IMR-90 (cell line): Measurements from ENCODE around the gene PUDP. TPM values are rescaled to one million over a fixed set of nuclear protein-coding genes. Genes with fewer than 3 reads are reported as not detected.

ENCODE experiments used
- ATAC-seq: fragments of 200-7000 bp; cut with Tn5 transposase; 2 replicates; pipeline ENCODE4 v1.9.1; 2020; ENCODE audit warnings: low read depth, mild to moderate bottlenecking, moderate library complexity
- BruUV-seq: library from RNA; stranded (reverse); fragments of 400-500 nt; replicated peaks from 2 replicates; lab custom pipeline; 2021; lab: Mats Ljungman, UMichigan
- CTCF ChIA-PET: fragments of 300-600 bp; formaldehyde crosslinking; extraction: SDS; loops from one replicate; lab custom pipeline; 2021; ENCODE audit warnings: antibody characterized with exemption; lab: Yijun Ruan, JAX
- POLR2A ChIA-PET: fragments of 300-600 bp; sonication (Branson Sonifier 250); formaldehyde crosslinking; loops from one replicate; lab custom pipeline; 2022; ENCODE audit warnings: antibody characterized with exemption; ENCODE audit not compliant: unreplicated experiment; lab: Charles Lee
- DNase-seq: peaks from one replicate; pipeline ENCODE4 v3.0.0; 2013
- H2AFZ ChIP-seq: replicated peaks from 2 replicates; pipeline ENCODE3; 2013; ENCODE audit warnings: low read length, mild to moderate bottlenecking; ENCODE audit not compliant: poor library complexity
- H2AK5ac ChIP-seq: 2 replicates; pipeline ENCODE4 v1.6.1; 2013; ENCODE audit warnings: low read depth, low read length, inconsistent platforms
- H2AK9ac ChIP-seq: replicated peaks from 2 replicates; pipeline ENCODE3; 2013; ENCODE audit warnings: mild to moderate bottlenecking, low read depth, low read length, moderate library complexity; ENCODE audit not compliant: poor library complexity
- H2BK120ac ChIP-seq: 2 replicates; pipeline ENCODE4 v1.6.1; 2013; ENCODE audit warnings: low read depth, low read length, inconsistent platforms
- H2BK15ac ChIP-seq: 3 replicates; pipeline ENCODE4 v1.6.1; 2013; ENCODE audit warnings: low read depth, low read length, inconsistent platforms
- H2BK20ac ChIP-seq: 2 replicates; pipeline ENCODE4 v1.6.1; 2013; ENCODE audit warnings: low read depth, mild to moderate bottlenecking, inconsistent platforms, low read length, moderate library complexity
- H2BK5ac ChIP-seq: 2 replicates; pipeline ENCODE4 v1.6.1; 2013; ENCODE audit warnings: mild to moderate bottlenecking, low read depth, low read length, inconsistent platforms; ENCODE audit not compliant: poor library complexity, severe bottlenecking
- H3K14ac ChIP-seq: replicated peaks from 2 replicates; pipeline ENCODE4 v1.6.1; 2013; ENCODE audit warnings: low read depth, low read length, inconsistent platforms
- H3K18ac ChIP-seq: 2 replicates; pipeline ENCODE4 v1.6.1; 2013; ENCODE audit warnings: low read depth, low read length, control low read depth
- H3K23ac ChIP-seq: 2 replicates; pipeline ENCODE4 v1.6.1; 2013; ENCODE audit warnings: low read depth, low read length, inconsistent platforms
- H3K27ac ChIP-seq: 2 replicates; pipeline ENCODE4 v1.5.1; 2013; ENCODE audit warnings: mild to moderate bottlenecking, control low read depth, low read length; ENCODE audit not compliant: insufficient read depth
- H3K27me3 ChIP-seq: 2 replicates; pipeline ENCODE4 v1.6.1; 2013; ENCODE audit warnings: low read length; ENCODE audit not compliant: control insufficient read depth, insufficient read depth
- H3K36me3 ChIP-seq: 2 replicates; pipeline ENCODE4 v1.6.1; 2013; ENCODE audit warnings: low read length, mixed read lengths; ENCODE audit not compliant: control insufficient read depth, insufficient read depth
- H3K4ac ChIP-seq: 2 replicates; pipeline ENCODE4 v1.6.1; 2013; ENCODE audit warnings: low read depth, low read length, inconsistent platforms
- H3K4me1 ChIP-seq: 2 replicates; pipeline ENCODE4 v1.6.1; 2013; ENCODE audit warnings: low read length, mixed read lengths; ENCODE audit not compliant: control insufficient read depth, insufficient read depth
- H3K4me2 ChIP-seq: 2 replicates; pipeline ENCODE4 v1.6.1; 2013; ENCODE audit warnings: low read depth, mild to moderate bottlenecking, control low read depth, low read length, moderate library complexity
- H3K4me3 ChIP-seq: 2 replicates; pipeline ENCODE4 v1.5.1; 2013; ENCODE audit warnings: low read depth, mild to moderate bottlenecking, control low read depth, low read length, moderate library complexity; ENCODE audit not compliant: insufficient read depth
- H3K56ac ChIP-seq: 2 replicates; pipeline ENCODE4 v1.6.1; 2013; ENCODE audit warnings: low read length, inconsistent platforms; ENCODE audit not compliant: insufficient read depth; ENCODE audit errors: extremely low read depth
- H3K79me1 ChIP-seq, 2 experiments: 2 replicates each; pipeline ENCODE4 v1.6.1; 2013; ENCODE audit warnings: low read length in 2 of 2, inconsistent platforms in 1 of 2, low read depth in 1 of 2
- H3K9ac ChIP-seq: 2 replicates; pipeline ENCODE4 v1.6.1; 2013; ENCODE audit warnings: low read depth, low read length, control low read depth
- H3K9me1 ChIP-seq: 2 replicates; pipeline ENCODE4 v1.6.1; 2013; ENCODE audit warnings: low read length, inconsistent platforms; ENCODE audit not compliant: insufficient read depth
- H3K9me3 ChIP-seq: 2 replicates; pipeline ENCODE4 v1.6.1; 2013; ENCODE audit warnings: low read length; ENCODE audit not compliant: control insufficient read depth, insufficient read depth
- H4K20me1 ChIP-seq: 2 replicates; pipeline ENCODE4 v1.6.1; 2013; ENCODE audit warnings: low read length, inconsistent platforms; ENCODE audit not compliant: insufficient read depth
- H4K5ac ChIP-seq: 2 replicates; pipeline ENCODE4 v1.6.1; 2013; ENCODE audit warnings: mild to moderate bottlenecking, low read depth, low read length, control low read depth
- H4K8ac ChIP-seq, 2 experiments: 2 replicates each; pipeline ENCODE4 v1.6.1; 2013; ENCODE audit warnings: low read depth in 2 of 2, low read length in 2 of 2, control low read depth in 1 of 2, inconsistent platforms in 1 of 2
- H4K91ac ChIP-seq: 2 replicates; pipeline ENCODE4 v1.6.1; 2013; ENCODE audit warnings: low read depth, low read length, inconsistent platforms; ENCODE audit not compliant: insufficient read depth
- CEBPB ChIP-seq: IDR thresholded peaks from 2 replicates; pipeline ENCODE4 v1.6.1; 2012; ENCODE audit warnings: low read depth, low read length, improper control_type of control experiment
- CHD1 ChIP-seq: IDR thresholded peaks from 2 replicates; pipeline ENCODE4 v1.6.1; 2012; ENCODE audit warnings: low read depth, low read length, improper control_type of control experiment
- FOS ChIP-seq: fragments of 150-350 bp; IDR thresholded peaks from 2 replicates; pipeline ENCODE4 v1.6.1; 2016; ENCODE audit warnings: low read depth, low read length
- MAFK ChIP-seq: IDR thresholded peaks from 2 replicates; pipeline ENCODE4 v1.6.1; 2012; ENCODE audit warnings: low read depth, low read length, improper control_type of control experiment
- MAZ ChIP-seq: IDR thresholded peaks from 2 replicates; pipeline ENCODE4 v1.6.1; 2012; ENCODE audit warnings: low read depth, mild to moderate bottlenecking, low read length, improper control_type of control experiment, moderate library complexity, borderline replicate concordance
- MXI1 ChIP-seq: IDR thresholded peaks from 2 replicates; pipeline ENCODE4 v1.6.1; 2012; ENCODE audit warnings: low read depth, mild to moderate bottlenecking, low read length, moderate library complexity, borderline replicate concordance
- NFE2L2 ChIP-seq: fragments of 150-350 bp; IDR thresholded peaks from 2 replicates; pipeline ENCODE4 v1.6.1; 2016; ENCODE audit warnings: low read depth, mild to moderate bottlenecking, low read length
- POLR2A ChIP-seq: IDR thresholded peaks from 2 replicates; pipeline ENCODE4 v1.6.1; 2012; ENCODE audit warnings: mild to moderate bottlenecking, low read depth, low read length
- RAD21 ChIP-seq: IDR thresholded peaks from 2 replicates; pipeline ENCODE4 v1.6.1; 2012; ENCODE audit warnings: low read length, improper control_type of control experiment
- RCOR1 ChIP-seq: IDR thresholded peaks from 2 replicates; pipeline ENCODE4 v1.6.1; 2012; ENCODE audit warnings: mild to moderate bottlenecking, low read length, improper control_type of control experiment; ENCODE audit not compliant: insufficient replicate concordance
- SMC3 ChIP-seq: fragments of 150-350 bp; IDR thresholded peaks from 2 replicates; pipeline ENCODE4 v1.6.1; 2016; ENCODE audit warnings: low read depth, mild to moderate bottlenecking, antibody characterized with exemption, low read length, moderate library complexity
- USF2 ChIP-seq: fragments of 150-350 bp; IDR thresholded peaks from 2 replicates; pipeline ENCODE4 v1.6.1; 2017; ENCODE audit warnings: mild to moderate bottlenecking, antibody characterized with exemption, low read length, low read depth
- WGBS, 2 experiments: methylation state at CpG; one replicate each; pipeline versions ENCODE4 v1.1.5 to v1.1.7; 2013; ENCODE audit warnings: missing lambda C conversion rate in 2 of 2; ENCODE audit not compliant: insufficient read length in 1 of 2; ENCODE audit errors: extremely low coverage in 2 of 2; 5-methylcytosine and 5-hydroxymethylcytosine counted together
- dilution Hi-C: fragments of 300-500 bp; cut with HindIII; formaldehyde crosslinking; loops from one replicate; pipeline ENCODE4 v1.14.3; 2018; ENCODE audit warnings: low sequenced_read_pairs; ENCODE audit not compliant: unreplicated experiment
- in situ Hi-C: fragments of 300-500 bp; cut with MboI; formaldehyde crosslinking; loops from 3 replicates; pipeline ENCODE4 v1.14.3; 2019; ENCODE audit warnings: low sequenced_read_pairs, inconsistent platforms, mixed read lengths
- intact Hi-C: fragments of 100-400 bp; cut with micrococcal nuclease; formaldehyde crosslinking; loops from 2 replicates; pipeline ENCODE4 v1.10.0; 2022
- polyA plus RNA-seq, 3 experiments: library from polyadenylated mRNA; depleted of rRNA; stranded (reverse); fragments of >200 nt; gene quantifications; 2 replicates each; pipeline ENCODE4 v1.2.3, GENCODE V29; 2012; ENCODE audit warnings: low replicate concordance in 1 of 3
- total RNA-seq: library from RNA; depleted of rRNA; stranded (reverse); fragments of >200 nt; gene quantifications from 2 replicates; pipeline ENCODE4 v1.2.3, GENCODE V29; 2012
- TF ChIP-seq, protein P1 (sequence below): fragments of 150-350 bp; IDR thresholded peaks from 2 replicates; pipeline ENCODE4 v1.6.1; 2016; ENCODE audit warnings: low read depth, mild to moderate bottlenecking, low read length, moderate library complexity, borderline replicate concordance
- TF ChIP-seq, protein P2 (sequence below): conservative IDR thresholded peaks from 2 replicates; pipeline ENCODE4 v1.5.1; 2012; ENCODE audit warnings: mild to moderate bottlenecking, low read depth, low read length, improper control_type of control experiment

The PUDP gene
- total and polyA plus RNA-seq, 2 of the 4 experiments (the other 2 are of a cell fraction) = 22.2 to 28.6 TPM

- no TSS peak for BruUV-seq
- in situ Hi-C loops = no loop called here
- no peak overlapping the region for H4K5ac ChIP-seq
- WGBS, 2 experiments = 85% methylated on average over 2 of the region's 11 CpGs; no CpG with 5 or more reads in 1 of the 2 experiments
- no peak overlapping the region for H2AFZ ChIP-seq
- intact Hi-C loops = no loop called here
- no peak overlapping the region for H3K14ac ChIP-seq
- H3K4me1 ChIP-seq = no peaks in the 10 kb centered on the region
- no peak for TF ChIP-seq MXI1
- TF ChIP-seq, protein P1, sequence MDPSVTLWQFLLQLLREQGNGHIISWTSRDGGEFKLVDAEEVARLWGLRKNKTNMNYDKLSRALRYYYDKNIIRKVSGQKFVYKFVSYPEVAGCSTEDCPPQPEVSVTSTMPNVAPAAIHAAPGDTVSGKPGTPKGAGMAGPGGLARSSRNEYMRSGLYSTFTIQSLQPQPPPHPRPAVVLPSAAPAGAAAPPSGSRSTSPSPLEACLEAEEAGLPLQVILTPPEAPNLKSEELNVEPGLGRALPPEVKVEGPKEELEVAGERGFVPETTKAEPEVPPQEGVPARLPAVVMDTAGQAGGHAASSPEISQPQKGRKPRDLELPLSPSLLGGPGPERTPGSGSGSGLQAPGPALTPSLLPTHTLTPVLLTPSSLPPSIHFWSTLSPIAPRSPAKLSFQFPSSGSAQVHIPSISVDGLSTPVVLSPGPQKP = no peak
- no peak for TF ChIP-seq NFE2L2
- no peak for TF ChIP-seq SMC3
- TF ChIP-seq CHD1 = no peak
- no peak for TF ChIP-seq USF2
- no peak for TF ChIP-seq FOS
- TF ChIP-seq RCOR1 = no peak
- TF ChIP-seq, protein P2, sequence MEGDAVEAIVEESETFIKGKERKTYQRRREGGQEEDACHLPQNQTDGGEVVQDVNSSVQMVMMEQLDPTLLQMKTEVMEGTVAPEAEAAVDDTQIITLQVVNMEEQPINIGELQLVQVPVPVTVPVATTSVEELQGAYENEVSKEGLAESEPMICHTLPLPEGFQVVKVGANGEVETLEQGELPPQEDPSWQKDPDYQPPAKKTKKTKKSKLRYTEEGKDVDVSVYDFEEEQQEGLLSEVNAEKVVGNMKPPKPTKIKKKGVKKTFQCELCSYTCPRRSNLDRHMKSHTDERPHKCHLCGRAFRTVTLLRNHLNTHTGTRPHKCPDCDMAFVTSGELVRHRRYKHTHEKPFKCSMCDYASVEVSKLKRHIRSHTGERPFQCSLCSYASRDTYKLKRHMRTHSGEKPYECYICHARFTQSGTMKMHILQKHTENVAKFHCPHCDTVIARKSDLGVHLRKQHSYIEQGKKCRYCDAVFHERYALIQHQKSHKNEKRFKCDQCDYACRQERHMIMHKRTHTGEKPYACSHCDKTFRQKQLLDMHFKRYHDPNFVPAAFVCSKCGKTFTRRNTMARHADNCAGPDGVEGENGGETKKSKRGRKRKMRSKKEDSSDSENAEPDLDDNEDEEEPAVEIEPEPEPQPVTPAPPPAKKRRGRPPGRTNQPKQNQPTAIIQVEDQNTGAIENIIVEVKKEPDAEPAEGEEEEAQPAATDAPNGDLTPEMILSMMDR = no peak
- TF ChIP-seq MAFK = no peak
- no peak for TF ChIP-seq POLR2A
- TF ChIP-seq CEBPB = no peak
- no peak for TF ChIP-seq MAZ
- no peak for TF ChIP-seq RAD21
- ChIA-PET CTCF (no interaction called here), POLR2A (no interaction called here)
- DNase-seq (no peak), ATAC-seq (no peak)
- no peak overlapping the region for H3K4ac ChIP-seq
- no peak overlapping the region for H2BK15ac ChIP-seq
- no peak overlapping the region for H2BK120ac ChIP-seq
- peaks cover 2% of the 10 kb centered on the region; the same call in 1 of the 2 replicates for H3K9me1 ChIP-seq
- H3K36me3 ChIP-seq = peaks cover 8% of the 10 kb centered on the region
- no peak overlapping the region for H3K9ac ChIP-seq
- H3K18ac ChIP-seq = no peak overlapping the region
- dilution Hi-C loops = no loop called here
- no peak overlapping the region for H3K56ac ChIP-seq
- no peak overlapping the region for H2BK20ac ChIP-seq
- no peak overlapping the region for H3K4me2 ChIP-seq
- no peak overlapping the region for H3K27ac ChIP-seq
- no peak overlapping the region for H3K4me3 ChIP-seq
- H2AK5ac ChIP-seq = no peak overlapping the region
- no peaks in the 10 kb centered on the region for H3K9me3 ChIP-seq
- H3K79me1 ChIP-seq = peaks cover 1 to 4% of the 10 kb centered on the region in 2 experiments; a peak in 2 of 4 replicates
- no peak overlapping the region for H3K23ac ChIP-seq
- H4K91ac ChIP-seq = no peak overlapping the region
- H4K8ac ChIP-seq = no peak overlapping the region
- H2AK9ac ChIP-seq = no peak overlapping the region
- no peaks in the 10 kb centered on the region for H3K27me3 ChIP-seq
- no peaks in the 10 kb centered on the region; the same call in 1 of the 2 replicates for H4K20me1 ChIP-seq
- no peak overlapping the region for H2BK5ac ChIP-seq
Measured at GRCh38 chrX:7050271-7050670, 97.7 kb downstream of the PUDP start.
